NOMO-1 treated with dmso at 0.1 percent for 144 hours (cell line): ENCODE data around the gene BLM.
"Not testable (repeated sequence)": the region's sequence is repeated elsewhere in the genome, so short reads cannot be mapped to it uniquely, and the experiment has no call there.

ENCODE experiments used
- DNase-seq: peaks from one replicate; lab custom pipeline; 2025; ENCODE audit not compliant: unreplicated experiment; lab: John Stamatoyannopoulos, UW

BLM gene

GRCh38 chr15:90840157-90840855, 123.2 kb downstream of the BLM start:
- DNase-seq, result no peak

GRCh38 chr15:90840954-90841353, 123.8 kb downstream of the BLM start:
- no peak for DNase-seq

- no peak for DNase-seq
Observed at GRCh38 chr15:90844696-90845095, 127.5 kb downstream of the BLM start.

DNA sequence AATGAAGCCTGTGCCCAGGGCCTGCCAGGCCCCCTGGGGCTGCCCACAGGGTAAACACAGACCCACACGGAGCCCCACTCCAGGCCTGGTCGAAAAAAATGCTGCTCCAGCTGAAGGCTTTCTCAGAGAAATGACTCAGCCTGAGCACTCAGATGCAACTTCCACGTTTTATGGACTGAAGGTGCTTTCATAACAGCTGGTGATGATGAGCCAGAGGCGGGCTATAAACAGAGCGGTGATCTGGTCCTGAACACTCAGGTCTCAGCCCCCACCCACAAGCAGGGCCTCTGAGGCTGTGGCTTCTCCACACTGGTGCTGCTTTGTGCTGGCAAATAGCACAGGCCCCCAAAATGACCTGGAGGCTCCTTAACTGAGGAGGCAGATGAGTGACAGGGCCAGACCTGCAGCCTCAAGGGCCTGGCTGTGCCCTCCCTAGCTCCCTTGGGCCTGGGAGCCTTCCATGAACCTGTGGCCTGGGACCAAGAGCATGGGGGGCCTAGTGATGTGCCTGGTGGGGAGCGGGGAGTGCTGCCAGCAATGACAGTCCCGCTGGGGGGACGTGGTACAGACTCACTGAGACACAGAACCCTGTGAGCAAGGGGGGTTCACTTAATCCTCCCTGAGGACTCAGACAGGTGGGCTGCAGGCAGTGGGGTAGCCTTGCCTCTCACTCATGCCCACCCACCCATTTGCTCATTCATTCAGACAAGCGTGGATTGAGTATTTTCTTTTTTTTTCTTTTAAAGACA, 128.2 kb downstream of the BLM start:
- DNase-seq, result peak; percentile 72

- not testable (repeated sequence) for DNase-seq
Observed at GRCh38 chr15:90849424-90849823, 132.3 kb downstream of the BLM start.

- no peak for DNase-seq
Observed at GRCh38 chr15:90851114-90851513, 134.0 kb downstream of the BLM start.

GRCh38 chr15:90851940-90852339, 134.8 kb downstream of the BLM start:
- DNase-seq, result no peak

- no peak for DNase-seq
Observed at GRCh38 chr15:90855139-90855538, 138.0 kb downstream of the BLM start.

GRCh38 chr15:90857337-90857736, 140.2 kb downstream of the BLM start:
- DNase-seq, result no peak

- DNase-seq, result no peak
Observed at GRCh38 chr15:90857883-90858443, 140.8 kb downstream of the BLM start.

DNA sequence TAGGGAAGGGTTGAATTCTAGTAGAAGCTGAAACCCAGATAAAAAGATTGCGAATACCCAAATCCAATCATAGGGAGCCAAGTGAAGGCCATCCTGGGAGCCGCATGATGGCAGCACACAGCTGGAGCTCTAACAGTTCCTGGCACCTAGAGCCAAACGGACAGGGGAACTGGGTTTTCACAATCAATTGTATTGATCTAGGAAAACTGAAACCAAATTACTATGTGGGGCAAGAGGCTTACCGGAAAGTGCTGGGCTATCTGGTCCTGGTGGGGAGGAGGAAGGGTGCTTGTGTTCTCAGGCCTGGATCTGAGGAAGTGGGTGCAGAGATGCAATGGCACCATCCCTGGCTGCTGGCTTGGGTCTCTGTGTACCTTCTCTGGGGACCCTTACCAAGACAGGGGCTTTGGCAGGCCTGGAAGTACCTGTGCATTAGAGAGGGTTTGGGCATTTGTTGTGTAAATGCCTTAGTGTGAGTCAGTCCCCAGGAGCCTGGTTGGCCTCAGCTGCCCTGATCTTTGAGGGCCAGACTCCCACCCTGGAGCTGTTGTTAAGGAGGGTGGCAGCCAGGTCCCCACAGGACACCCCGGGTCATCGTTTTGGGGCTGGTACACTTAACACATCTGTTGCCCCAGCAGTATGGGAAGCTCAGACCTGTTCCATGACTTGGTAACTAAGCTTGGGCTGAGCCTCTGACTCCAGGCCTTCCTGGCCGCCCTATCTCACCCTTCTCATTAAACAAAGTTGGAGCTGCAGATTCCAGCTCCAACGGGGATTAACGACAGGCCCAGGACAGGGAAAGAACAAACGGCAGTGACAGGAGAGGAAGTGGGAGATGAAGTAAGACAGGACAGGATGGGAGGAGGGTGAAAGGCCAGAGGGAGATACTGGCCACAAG, 142.3 kb downstream of the BLM start:
- DNase-seq, result no peak

DNA sequence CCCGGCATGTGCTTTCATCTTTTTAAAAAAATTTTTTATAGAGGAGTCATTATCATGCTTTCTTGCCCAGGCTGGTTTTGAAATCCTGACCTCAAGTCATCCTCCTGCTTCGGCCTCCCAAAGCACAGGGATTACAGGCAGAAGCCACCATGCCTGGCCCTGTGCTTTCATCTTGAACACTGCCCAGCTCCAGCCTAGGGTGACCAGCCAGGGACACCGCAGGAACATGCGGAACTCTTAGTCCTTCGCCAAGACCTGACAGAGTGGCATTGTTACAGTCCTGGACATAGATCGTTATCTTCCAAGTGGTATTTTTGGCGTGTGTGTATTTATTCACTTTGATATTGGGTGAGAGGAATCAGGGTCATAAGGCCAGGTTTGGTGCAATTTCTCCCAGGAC, 143.3 kb downstream of the BLM start:
- no peak for DNase-seq

DNA sequence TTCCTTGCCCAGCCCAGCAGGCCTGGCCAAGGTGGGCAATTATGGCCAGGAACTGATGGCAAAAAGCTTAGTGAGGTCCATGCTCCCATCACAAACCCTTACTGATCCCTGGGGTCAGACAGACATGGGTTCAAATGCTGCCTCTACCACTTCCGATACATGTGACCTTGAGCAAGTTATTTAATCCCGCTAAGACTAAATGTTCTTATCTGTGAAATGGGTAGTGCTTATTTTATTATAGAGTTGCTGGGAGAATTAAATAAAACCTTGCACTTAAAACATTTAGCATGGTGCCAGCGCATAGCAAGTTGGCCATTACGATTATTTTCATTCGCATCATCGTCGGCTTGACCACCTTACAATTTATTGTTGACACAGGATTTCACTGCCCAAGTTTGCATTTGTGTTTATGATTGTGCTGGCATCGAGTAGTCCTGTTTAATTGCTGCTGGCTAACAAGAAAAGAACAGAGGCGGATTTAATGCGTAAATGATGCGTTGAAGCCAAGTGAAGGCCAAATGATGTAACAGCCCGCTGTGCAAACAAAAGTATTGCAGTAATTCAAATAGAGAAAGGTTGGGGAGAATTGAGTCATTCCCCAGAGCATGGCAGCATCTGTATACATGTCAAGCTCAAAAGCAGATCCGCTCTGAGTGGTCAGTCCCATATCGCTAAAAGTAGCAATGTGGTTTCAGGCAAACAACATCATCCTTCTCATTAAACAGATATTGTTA, 144.0 kb downstream of the BLM start:
- DNase-seq, result no peak

GRCh38 chr15:90862487-90862886, 145.3 kb downstream of the BLM start:
- DNase-seq, result no peak

DNA sequence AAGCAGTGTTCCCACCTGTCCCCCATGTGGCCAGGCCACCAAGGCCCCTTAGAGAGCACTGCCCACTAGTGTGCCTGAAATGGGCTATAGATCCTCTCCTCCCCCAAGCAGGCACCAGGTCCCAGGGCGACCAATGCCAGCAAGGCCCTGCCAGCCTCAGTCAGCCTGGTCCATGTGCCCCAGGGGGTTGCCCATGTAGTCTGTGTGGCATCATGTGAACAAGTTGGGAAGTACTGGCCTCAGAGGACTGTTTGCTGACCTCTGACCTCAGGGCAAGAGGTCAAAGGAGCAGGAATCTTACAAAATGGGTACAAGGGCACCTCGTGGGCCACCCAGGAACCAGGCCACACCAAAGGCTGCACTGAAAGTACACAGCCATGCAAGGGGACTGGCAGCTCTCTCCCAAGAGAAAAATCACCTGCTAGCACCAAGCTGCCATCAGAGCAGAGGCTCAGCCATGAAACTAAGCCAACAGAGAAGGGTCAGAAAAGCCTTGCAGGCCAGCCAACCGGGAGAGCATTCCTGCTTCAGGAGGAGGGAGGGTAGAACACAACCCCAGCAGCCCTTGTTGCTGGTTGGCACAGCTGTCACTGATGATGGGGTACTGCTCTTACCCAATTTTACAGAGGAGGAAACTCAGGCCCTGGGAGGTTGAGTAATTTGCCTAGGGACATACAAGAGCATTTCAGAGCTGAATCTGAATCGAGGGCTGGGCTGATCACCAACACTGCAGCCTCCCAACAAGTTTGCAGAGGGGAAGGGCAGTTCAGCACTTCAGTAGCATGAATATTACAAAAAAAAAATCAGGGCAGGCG, 146.0 kb downstream of the BLM start:
- DNase-seq, result peak; percentile 51

GRCh38 chr15:90863987-90864386, 146.8 kb downstream of the BLM start:
- no peak for DNase-seq

DNA sequence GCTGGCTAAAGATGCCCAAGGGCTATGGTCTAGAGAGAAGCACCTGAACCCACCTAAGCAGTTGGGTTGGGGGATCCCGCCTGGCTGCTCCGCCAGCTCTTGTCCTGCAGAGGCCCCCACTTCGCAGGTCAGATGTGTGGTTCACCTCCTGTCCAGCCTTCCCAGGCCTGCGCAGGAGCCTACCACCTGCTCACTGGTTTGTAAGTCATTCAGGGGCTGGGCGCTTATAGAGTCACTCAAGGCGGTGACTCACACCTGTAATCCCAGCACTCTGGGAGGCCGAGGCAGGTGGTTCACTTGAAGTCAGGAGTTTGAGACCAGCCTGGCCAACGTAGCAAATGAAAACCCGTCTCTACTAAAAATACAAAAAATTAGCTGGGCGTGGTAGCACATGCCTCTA, 147.4 kb downstream of the BLM start:
- DNase-seq, result no peak

- DNase-seq, result no peak
Observed at GRCh38 chr15:90865702-90866101, 148.6 kb downstream of the BLM start.
